ENCODE data around the gene CRYZL1.

DNA sequence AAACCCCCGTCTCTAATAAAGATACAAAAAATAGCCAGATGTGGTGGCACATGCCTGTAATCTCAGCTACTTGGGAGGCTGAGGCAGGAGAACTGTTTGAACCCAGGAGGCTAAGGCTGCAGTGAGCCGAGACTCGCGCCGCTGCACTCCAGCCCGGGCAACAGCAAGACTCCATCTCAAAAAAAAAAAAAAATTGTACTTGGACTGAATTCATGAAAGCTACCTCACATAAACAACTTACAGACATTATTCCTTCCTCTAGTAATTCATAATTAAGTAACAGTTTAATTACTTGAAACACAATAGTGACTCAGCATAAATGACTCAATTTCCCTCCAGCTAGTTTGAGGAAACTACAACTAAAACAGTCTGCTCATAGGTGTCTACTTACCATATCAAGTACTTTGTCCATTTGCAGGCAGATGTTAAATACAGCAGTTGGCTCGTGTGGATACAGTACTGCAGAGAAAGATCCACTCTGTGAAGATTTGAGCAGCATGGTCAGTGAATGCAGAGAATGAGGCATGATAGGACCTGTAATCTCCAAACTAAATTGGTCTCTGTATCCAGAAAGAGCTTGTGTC, 62.5 kb downstream of the CRYZL1 start:
- TF ChIP-seq, protein P1, sequence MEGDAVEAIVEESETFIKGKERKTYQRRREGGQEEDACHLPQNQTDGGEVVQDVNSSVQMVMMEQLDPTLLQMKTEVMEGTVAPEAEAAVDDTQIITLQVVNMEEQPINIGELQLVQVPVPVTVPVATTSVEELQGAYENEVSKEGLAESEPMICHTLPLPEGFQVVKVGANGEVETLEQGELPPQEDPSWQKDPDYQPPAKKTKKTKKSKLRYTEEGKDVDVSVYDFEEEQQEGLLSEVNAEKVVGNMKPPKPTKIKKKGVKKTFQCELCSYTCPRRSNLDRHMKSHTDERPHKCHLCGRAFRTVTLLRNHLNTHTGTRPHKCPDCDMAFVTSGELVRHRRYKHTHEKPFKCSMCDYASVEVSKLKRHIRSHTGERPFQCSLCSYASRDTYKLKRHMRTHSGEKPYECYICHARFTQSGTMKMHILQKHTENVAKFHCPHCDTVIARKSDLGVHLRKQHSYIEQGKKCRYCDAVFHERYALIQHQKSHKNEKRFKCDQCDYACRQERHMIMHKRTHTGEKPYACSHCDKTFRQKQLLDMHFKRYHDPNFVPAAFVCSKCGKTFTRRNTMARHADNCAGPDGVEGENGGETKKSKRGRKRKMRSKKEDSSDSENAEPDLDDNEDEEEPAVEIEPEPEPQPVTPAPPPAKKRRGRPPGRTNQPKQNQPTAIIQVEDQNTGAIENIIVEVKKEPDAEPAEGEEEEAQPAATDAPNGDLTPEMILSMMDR (conservative IDR thresholded peaks at IDR 0.05 in 1 of 2, IDR thresholded peaks at IDR 0.05 in 1 of 2; ENCODE audit: low read depth in 1 of 2, low read length in 2 of 2), result no peak
- no peak for TF ChIP-seq EZH2 (IDR thresholded peaks at IDR 0.05; ENCODE audit: low read length, missing control alignments)
